GM21390 (cell line): ENCODE data around the gene SHKBP1.

Experiments used
- ATAC-seq: cut with Tn5 transposase; IDR thresholded peaks from one replicate; pipeline ENCODE4 v1.9.1; 2021; ENCODE audit not compliant: unreplicated experiment

Gene SHKBP1

DNA sequence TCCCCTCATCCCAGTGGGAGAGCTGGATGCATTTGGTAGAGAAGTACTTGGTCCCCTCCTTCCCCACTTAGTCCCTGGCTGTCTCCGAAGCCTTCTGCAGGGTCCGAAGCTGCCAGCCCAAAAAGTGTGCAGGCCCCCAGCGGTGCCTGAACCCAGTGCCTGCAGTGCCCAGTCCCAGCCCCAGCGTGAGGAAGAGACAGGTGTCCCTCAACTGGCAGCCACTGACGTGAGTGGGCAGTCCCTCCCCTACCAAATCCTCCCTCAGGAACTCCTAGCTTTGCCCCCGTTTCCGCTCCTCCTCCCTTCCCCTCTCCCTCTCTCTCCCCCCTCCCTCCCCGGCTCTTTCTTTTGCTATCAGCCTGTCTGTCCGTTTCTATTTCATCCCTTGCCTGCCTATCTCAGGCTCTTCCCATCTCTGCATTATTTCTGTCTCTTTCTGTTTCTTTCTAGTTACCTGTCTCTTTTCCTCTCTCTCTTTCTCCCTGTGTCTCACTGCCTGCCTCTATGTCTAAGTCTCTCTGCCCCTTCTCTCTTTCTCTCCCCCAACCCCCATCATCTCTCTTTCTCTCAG lies 22.7 kb downstream of the SHKBP1 start:
- ATAC-seq: no peak

DNA sequence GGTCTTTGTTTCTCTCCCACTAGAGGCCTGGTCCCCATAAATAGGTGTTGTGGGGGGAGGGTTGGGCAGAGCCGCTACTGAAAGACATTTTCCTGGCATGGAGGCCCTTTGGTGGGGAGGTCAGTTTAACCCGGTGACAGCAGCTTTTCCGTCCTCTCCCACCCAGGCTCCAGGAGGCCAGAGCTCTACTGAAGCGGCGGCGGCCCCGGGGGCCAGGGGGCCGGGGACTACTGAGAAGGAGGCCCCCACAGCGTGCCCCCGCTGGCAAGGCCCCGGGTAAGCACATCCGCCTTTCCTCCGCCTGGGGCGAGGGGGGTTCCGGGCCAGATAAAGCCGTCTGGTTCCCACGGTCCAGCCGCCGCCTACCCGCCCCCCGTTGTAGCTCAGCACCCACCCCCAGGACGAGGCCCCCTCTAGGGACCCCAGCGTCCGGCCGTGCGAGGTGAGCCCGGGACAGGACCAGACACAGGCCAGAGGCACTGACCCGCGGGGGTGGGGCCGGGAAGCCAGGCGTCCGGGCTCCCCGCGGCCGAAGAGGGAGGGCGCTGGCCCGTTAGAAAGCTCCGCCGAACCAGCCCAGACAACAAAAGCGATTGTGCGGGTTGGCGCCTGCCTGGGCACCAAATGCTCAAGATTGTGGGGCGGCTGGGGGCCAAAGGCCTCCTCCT lies 23.4 kb downstream of the SHKBP1 start:
- no peak for ATAC-seq

DNA sequence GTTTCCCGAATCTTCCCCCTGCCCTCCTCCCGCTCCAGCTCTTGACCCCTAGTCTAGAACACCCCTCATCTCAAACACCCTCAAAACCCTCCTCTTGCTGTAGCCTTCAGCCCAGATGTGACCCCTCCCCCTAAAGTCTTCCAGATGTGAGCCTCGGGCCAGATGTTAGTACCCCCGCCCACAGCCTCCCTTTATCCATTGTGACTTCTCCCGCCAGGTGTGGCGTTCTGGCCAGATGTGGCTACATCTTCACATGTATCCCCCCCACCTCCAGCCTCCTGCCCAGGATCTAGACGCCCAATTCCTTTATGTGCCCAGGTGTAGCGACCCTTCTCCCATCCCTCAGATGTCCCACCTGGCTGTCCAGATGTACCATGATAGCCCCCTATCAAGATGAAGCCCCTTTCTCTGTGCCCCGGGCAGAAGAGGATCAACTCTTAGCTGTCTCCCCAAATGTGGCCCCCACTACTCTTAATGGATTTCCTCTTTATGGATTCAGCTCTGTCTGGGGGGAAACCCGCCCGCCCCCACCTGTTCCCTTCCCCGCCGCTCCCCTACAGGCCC lies 24.0 kb downstream of the SHKBP1 start:
- ATAC-seq: no peak

DNA sequence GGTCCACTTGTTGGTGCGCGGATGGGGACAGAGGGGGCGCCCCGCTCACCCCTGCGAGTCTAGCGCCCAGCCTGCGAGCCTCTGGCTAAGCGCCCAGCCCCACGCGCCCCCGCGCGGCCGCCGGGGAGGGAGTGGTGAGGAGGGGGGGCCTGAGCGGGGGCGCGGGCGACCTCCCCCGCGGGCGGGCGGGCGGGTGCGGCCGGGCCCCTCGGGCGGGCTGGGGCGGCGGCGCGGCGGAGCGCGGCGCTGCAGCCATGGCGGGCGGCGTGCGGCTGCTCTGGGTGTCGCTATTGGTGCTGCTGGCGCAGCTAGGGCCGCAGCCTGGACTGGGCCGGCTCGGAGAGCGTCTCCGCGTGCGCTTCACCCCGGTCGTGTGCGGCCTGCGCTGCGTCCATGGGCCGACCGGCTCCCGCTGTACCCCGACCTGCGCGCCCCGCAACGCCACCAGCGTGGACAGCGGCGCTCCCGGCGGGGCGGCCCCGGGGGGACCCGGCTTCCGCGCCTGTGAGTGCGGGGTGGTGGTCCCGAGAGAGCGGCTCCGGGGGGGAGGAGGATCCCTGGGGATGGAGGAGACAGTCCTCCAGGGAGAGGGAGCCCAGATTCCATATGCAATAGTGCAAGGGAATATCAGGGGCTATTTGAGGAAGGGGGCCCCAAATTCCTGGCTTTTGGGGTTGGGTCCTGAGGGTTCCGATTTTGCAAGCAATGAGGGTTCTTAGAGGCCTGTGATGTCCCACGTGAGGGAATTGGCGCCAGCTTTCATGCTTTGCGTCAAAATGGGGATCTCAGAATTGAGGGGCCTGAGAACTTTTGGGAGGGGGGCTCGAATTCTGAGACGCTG lies 24.7 kb downstream of the SHKBP1 start, which contains the start of gene LTBP4:
Gene LTBP4, plus strand, starts transcription at position 236 of the 841 bp plus-strand sequence. Its CDS starts 19 bp downstream, at position 255.
- no peak for ATAC-seq

GRCh38 chr19:40603071-40603388 lies 26.4 kb downstream of the SHKBP1 start:
- no peak for ATAC-seq

- peak; percentile 57 for ATAC-seq
Observed at GRCh38 chr19:40603389-40604170, 26.9 kb downstream of the SHKBP1 start.

- ATAC-seq: no peak
Observed at GRCh38 chr19:40604171-40604646, 27.5 kb downstream of the SHKBP1 start.

DNA sequence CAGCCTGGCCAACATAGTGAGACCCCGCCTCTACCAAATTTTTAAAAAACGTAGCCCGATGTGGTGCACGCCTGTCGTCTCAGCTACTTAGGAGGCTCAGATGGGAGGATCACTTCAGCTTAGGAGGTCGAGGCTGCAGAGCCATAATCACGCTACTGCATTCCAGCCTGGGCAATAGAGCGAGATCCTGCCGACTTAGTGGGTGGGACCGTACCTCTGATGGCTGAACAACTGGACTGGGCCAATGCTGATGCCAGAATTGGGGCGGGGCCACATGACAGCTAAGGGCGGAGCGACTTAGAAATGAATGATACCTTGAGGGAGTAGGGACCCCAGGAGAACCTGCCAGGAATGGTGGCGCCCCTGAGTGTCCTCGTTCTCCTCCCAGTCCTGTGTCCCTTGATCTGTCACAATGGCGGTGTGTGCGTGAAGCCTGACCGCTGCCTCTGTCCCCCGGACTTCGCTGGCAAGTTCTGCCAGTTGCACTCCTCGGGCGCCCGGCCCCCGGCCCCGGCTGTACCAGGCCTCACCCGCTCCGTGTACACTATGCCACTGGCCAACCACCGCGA lies 28.1 kb downstream of the SHKBP1 start:
- ATAC-seq: no peak

- ATAC-seq: peak; percentile 29
Observed at GRCh38 chr19:40605216-40605971, 28.7 kb downstream of the SHKBP1 start.

DNA sequence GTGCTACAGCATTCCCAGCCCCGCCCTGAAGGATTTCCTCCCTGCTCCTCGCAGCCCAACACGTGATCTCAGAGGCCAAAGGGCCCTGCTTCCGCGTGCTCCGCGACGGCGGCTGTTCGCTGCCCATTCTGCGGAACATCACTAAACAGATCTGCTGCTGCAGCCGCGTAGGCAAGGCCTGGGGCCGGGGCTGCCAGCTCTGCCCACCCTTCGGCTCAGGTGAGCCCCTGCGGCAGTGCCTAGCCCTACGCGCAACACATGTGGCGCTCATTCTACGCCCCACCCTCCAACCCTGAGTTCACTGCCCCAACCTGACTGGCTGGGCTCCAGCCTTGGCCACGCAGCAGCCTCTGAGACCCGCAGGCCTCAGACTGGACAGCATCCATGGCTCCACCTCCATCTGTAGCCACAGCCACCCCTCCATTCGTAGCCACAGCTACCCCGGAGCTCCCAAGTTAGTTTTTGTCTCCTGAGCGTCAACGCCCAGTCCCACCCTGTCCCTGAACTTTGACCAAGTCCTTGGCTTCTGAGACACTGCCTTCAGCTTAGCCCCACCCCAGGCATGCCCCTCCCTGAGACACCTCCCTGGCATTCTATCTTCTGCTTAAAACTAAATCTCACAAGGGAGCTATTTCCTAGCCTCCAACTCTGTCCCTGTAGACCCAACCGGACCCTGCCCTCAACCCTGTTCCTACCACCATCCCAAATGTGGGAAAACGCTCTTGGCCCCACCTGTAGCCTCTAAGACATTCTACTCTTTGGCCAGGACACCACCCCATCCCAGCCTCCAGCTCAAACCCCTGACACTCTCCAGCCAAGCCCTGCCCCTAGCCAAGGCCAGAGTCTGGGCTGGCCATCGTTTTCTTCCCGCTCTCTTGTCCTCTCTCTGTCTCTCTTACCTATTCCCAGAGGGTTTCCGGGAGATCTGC lies 30.9 kb downstream of the SHKBP1 start:
- no peak for ATAC-seq

DNA sequence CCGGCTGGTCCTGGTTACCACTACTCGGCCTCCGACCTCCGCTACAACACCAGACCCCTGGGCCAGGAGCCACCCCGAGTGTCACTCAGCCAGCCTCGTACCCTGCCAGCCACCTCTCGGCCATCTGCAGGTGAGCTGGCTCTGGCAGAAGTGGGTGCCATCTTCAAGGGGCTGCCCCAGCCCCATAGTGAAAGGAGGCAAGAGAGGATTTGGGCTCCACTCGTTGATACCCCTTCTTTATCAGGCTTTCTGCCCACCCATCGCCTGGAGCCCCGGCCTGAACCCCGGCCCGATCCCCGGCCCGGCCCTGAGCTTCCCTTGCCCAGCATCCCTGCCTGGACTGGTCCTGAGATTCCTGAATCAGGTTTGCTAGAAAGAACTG lies 31.6 kb downstream of the SHKBP1 start:
- ATAC-seq: no peak

DNA sequence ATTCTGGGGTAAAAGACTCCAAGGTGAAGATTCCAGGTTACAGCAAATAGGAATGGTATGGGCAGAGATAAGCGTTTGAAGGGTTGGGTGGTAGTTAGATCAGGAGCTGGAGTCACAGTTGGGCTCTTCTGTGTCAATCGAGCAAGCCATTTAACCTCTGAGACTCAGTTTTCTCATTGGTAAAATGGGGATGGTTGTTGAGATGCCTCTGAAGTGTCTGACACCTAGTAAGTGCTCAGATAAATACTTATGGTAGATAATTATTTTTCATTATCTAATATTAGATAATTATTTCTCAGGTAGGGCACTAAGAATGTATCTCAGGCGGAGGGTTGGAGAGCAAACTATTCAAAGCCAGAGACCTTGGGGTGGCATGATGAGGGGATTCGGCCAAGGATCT lies 32.3 kb downstream of the SHKBP1 start:
- no peak for ATAC-seq

- no peak for ATAC-seq
Observed at GRCh38 chr19:40609561-40610395, 33.1 kb downstream of the SHKBP1 start.

GRCh38 chr19:40610396-40611064 lies 33.9 kb downstream of the SHKBP1 start:
- no peak for ATAC-seq

DNA sequence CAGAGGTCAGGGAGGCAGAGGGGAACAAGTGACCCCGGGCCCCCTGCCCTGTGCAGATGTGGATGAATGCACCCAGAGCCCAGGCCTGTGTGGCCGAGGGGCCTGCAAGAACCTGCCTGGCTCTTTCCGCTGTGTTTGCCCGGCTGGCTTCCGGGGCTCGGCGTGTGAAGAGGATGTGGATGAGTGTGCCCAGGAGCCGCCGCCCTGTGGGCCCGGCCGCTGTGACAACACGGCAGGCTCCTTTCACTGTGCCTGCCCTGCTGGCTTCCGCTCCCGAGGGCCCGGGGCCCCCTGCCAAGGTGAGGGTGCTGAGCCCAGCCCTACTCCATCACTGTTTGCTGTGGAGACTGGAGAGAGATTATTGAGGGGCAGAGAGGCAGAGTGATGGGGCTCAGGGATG lies 34.4 kb downstream of the SHKBP1 start:
- no peak for ATAC-seq

DNA sequence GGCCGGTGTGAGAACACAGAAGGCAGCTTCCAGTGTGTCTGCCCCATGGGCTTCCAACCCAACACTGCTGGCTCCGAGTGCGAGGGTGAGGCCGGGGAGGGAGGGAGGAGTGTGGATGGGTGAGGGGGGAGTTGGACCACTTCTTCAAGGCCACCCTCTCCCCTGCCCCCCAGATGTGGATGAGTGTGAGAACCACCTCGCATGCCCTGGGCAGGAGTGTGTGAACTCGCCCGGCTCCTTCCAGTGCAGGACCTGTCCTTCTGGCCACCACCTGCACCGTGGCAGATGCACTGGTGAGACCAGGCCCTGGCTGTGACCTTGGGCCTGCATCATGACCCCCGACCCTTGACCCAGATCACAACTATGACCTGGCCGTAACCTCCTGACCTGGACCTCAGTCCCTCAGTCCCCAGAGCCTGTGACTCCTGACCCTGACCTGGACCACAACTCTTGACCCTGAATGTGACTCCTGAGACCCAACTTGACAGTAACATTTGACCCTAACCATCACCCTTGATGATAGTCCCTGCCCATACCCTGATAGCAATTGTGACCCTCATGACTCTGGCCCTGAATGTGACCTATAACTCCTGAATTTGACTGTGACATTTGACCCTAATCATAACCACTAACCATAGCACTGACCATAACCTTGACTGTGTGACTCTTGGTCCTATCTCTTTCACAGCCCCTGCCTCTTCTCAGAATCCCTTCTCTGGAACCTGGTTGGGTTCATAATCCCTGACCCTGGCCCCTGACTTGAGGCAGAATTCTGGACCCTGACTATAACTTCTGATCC lies 35.4 kb downstream of the SHKBP1 start:
- ATAC-seq: no peak
